ENCODE measurements around the gene ELANE.
"Not testable (repeated sequence)": the region's sequence is repeated elsewhere in the genome, so short reads cannot be mapped to it uniquely, and the experiment has no call there.

Gene ELANE

GRCh38 chr19:835210-835810, 16.8 kb upstream of the ELANE start:
- DNase-seq (ENCODE audit: low spot score): no peak
- no peak for TF ChIP-seq CTCF (IDR thresholded peaks at IDR 0.05; ENCODE audit: extremely low read depth, missing control alignments)

GRCh38 chr19:840519-841206, 11.4 kb upstream of the ELANE start, which contains the start of gene PRTN3:
Gene PRTN3, plus strand, starts transcription at chr19:840999. Its CDS starts 10 bp downstream, at chr19:841009.
- no peak for TF ChIP-seq CTCF (IDR thresholded peaks at IDR 0.05; ENCODE audit: extremely low read depth, missing control alignments)
- no peak for DNase-seq (ENCODE audit: low spot score)

- DNase-seq (ENCODE audit: low spot score): not testable (repeated sequence)
Measured at GRCh38 chr19:842802-843179, 9.3 kb upstream of the ELANE start.

GRCh38 chr19:843180-843835, 8.8 kb upstream of the ELANE start:
- no peak for DNase-seq (ENCODE audit: low spot score)
- no peak for TF ChIP-seq CTCF (IDR thresholded peaks at IDR 0.05; ENCODE audit: extremely low read depth, missing control alignments)

- TF ChIP-seq CTCF (IDR thresholded peaks at IDR 0.05; ENCODE audit: extremely low read depth, missing control alignments): no peak
- DNase-seq (ENCODE audit: low spot score): no peak
Measured at GRCh38 chr19:843836-844545, 8.1 kb upstream of the ELANE start.

GRCh38 chr19:844546-844971, 7.5 kb upstream of the ELANE start:
- DNase-seq (ENCODE audit: low spot score): no peak

More at GRCh38 chr19:844546-844971, 7.5 kb upstream of the ELANE start:
- TF ChIP-seq CTCF (IDR thresholded peaks at IDR 0.05; ENCODE audit: extremely low read depth, missing control alignments): no peak

Measured in GM20000 (cell line).